CD14-positive monocyte (primary cell): ENCODE measurements around the gene RNF186. TPM values are rescaled to one million over a fixed set of nuclear protein-coding genes. Genes with fewer than 3 reads are reported as not detected.

ENCODE experiments used
- DNase-seq, 3 donors: peaks; one replicate each; pipeline ENCODE4 v3.0.0-alpha.2; 2011 to 2022
- H2AFZ ChIP-seq: 2 replicates; pipeline ENCODE4 v1.6.0; 2012; ENCODE audit warnings: mild to moderate bottlenecking, low read depth, low read length, inconsistent platforms; ENCODE audit not compliant: insufficient read depth, poor library complexity, severe bottlenecking
- H3K27ac ChIP-seq, 2 donors: 1 replicate in 1 of 2; 2 replicates in 1 of 2; pipeline ENCODE4 v1.5.1; 2012 to 2013; ENCODE audit warnings: low read length in 2 of 2, control low read depth in 1 of 2, inconsistent platforms in 1 of 2, low read depth in 1 of 2, mild to moderate bottlenecking in 1 of 2
- H3K27me3 ChIP-seq, 2 donors: one replicate each; pipeline versions ENCODE4 v1.6.0 to v1.6.1; 2011 to 2013; ENCODE audit warnings: low read length in 2 of 2; ENCODE audit not compliant: control insufficient read depth in 2 of 2, insufficient read depth in 2 of 2
- H3K36me3 ChIP-seq, 2 donors: replicated peaks in 1 of 2; 1 replicate in 1 of 2; 2 replicates in 1 of 2; pipeline versions ENCODE4 v1.5.1 to v1.6.1; 2012 to 2013; ENCODE audit warnings: low read length in 2 of 2, control low read depth in 1 of 2, inconsistent platforms in 1 of 2, mild to moderate bottlenecking in 1 of 2; ENCODE audit not compliant: insufficient read depth in 2 of 2, control insufficient read depth in 1 of 2
- H3K4me1 ChIP-seq, 2 donors: 1 replicate in 1 of 2; 2 replicates in 1 of 2; pipeline versions ENCODE4 v1.5.1 to v1.6.1; 2012 to 2013; ENCODE audit warnings: low read length in 2 of 2, control low read depth in 1 of 2, inconsistent platforms in 1 of 2, mild to moderate bottlenecking in 1 of 2, moderate library complexity in 1 of 2; ENCODE audit not compliant: insufficient read depth in 2 of 2, control insufficient read depth in 1 of 2
- H3K4me2 ChIP-seq: replicated peaks from 2 replicates; pipeline ENCODE3; 2012; ENCODE audit warnings: low read length, moderate library complexity, mild to moderate bottlenecking; ENCODE audit not compliant: poor library complexity, severe bottlenecking; ENCODE audit errors: extremely low read depth
- H3K4me3 ChIP-seq, 3 experiments: fragments of 200-600 bp in 1 of 3; sonication (generic) in 1 of 3; replicated peaks in 1 of 3; 1 replicate in 2 of 3; 2 replicates in 1 of 3; pipeline ENCODE4 v1.5.1; 2011 to 2013; ENCODE audit warnings: low read length in 3 of 3, mild to moderate bottlenecking in 3 of 3, control low read depth in 2 of 3, low read depth in 2 of 3, inconsistent platforms in 1 of 3, moderate library complexity in 1 of 3
- H3K79me2 ChIP-seq: 2 replicates; pipeline ENCODE4 v1.6.0; 2012; ENCODE audit warnings: mild to moderate bottlenecking, control low read depth, inconsistent platforms, low read length, moderate library complexity; ENCODE audit not compliant: insufficient read depth
- H3K9ac ChIP-seq: 2 replicates; pipeline ENCODE4 v1.6.0; 2017; ENCODE audit warnings: low read length, mild to moderate bottlenecking; ENCODE audit not compliant: insufficient read depth, poor library complexity, severe bottlenecking
- H3K9me3 ChIP-seq, 2 donors: replicated peaks in 1 of 2; 1 replicate in 1 of 2; 2 replicates in 1 of 2; pipeline versions ENCODE4 v1.5.1 to v1.6.1; 2012 to 2013; ENCODE audit warnings: low read length in 2 of 2, control low read depth in 1 of 2; ENCODE audit not compliant: control insufficient read depth in 1 of 2, insufficient read depth in 1 of 2
- H4K20me1 ChIP-seq: 2 replicates; pipeline ENCODE4 v1.6.0; 2012; ENCODE audit warnings: mild to moderate bottlenecking, low read length, control low read depth, moderate library complexity; ENCODE audit not compliant: insufficient read depth
- H3K27ac Mint-ChIP-seq, 7 donors: one replicate each; pipeline ENCODE4 v1.8.0; 2020; ENCODE audit warnings: mild to moderate bottlenecking in 7 of 7, mixed read lengths in 7 of 7, moderate library complexity in 6 of 7, inconsistent platforms in 2 of 7
- H3K27me3 Mint-ChIP-seq, 3 donors: one replicate each; pipeline ENCODE4 v1.8.0; 2021 to 2022; ENCODE audit warnings: low read depth in 3 of 3, mild to moderate bottlenecking in 3 of 3, mixed read lengths in 3 of 3, moderate library complexity in 3 of 3, inconsistent platforms in 1 of 3
- H3K36me3 Mint-ChIP-seq, 2 donors: one replicate each; pipeline ENCODE4 v1.8.0; 2020; ENCODE audit warnings: mixed read lengths in 2 of 2, inconsistent platforms in 1 of 2, mild to moderate bottlenecking in 1 of 2
- H3K4me1 Mint-ChIP-seq: one replicate; pipeline ENCODE4 v1.8.0; 2020; ENCODE audit warnings: mild to moderate bottlenecking, mixed read lengths
- H3K4me3 Mint-ChIP-seq, 2 donors: one replicate each; pipeline ENCODE4 v1.8.0; 2020; ENCODE audit warnings: mild to moderate bottlenecking in 2 of 2, mixed read lengths in 2 of 2, moderate library complexity in 1 of 2
- H3K9me3 Mint-ChIP-seq, 7 donors: one replicate each; pipeline ENCODE4 v1.8.0; 2020 to 2022; ENCODE audit warnings: mixed read lengths in 7 of 7, mild to moderate bottlenecking in 6 of 7, moderate library complexity in 6 of 7, inconsistent platforms in 2 of 7
- CTCF ChIP-seq: fragments of 200-600 bp; IDR thresholded peaks from one replicate; pipeline ENCODE4 v1.8.0; 2022; ENCODE audit warnings: antibody characterized with exemption, mild to moderate bottlenecking
- WGBS: methylation state at CpG from one replicate; pipeline ENCODE4 v1.1.5; 2013; ENCODE audit warnings: missing lambda C conversion rate; ENCODE audit not compliant: insufficient coverage; 5-methylcytosine and 5-hydroxymethylcytosine counted together
- intact Hi-C, 2 donors: fragments of 100-400 bp; cut with micrococcal nuclease; formaldehyde crosslinking; loops; one replicate each; pipeline versions ENCODE4 v1.15.0 to v1.15.1; 2023
- polyA plus RNA-seq, 3 donors: library from polyadenylated mRNA; depleted of rRNA in 1 of 3; unstranded in 2 of 3; stranded (reverse) in 1 of 3; fragments of 300-500 nt in 2 of 3; fragments of >200 nt in 1 of 3; fragmentation: Illumina TruSeq in 2 of 3; gene quantifications; 1 replicate in 2 of 3; 2 replicates in 1 of 3; pipeline ENCODE4 v1.2.3, GENCODE V29; 2012 to 2021

The RNF186 gene
- polyA plus RNA-seq, 3 donors, result not detected

GRCh38 chr1:19831441-19831840 lies 16.4 kb upstream of the RNF186 start:
- WGBS, result no CpG with 5 or more reads among the region's 3 CpGs
- no peak for TF ChIP-seq CTCF
- no peaks in the 10 kb centered on the region for H4K20me1 ChIP-seq
- peaks cover 0 to 5% of the 10 kb centered on the region in 2 donors for H3K27me3 ChIP-seq
- H3K4me2 ChIP-seq, result no peak overlapping the region
- peaks cover 12 to 22% (median 14%) of the 10 kb centered on the region in 3 donors for H3K27me3 Mint-ChIP-seq
- H3K36me3 ChIP-seq, result no peaks in the 10 kb centered on the region
- H3K9me3 Mint-ChIP-seq, result peaks cover 2 to 14% (median 7%) of the 10 kb centered on the region in 7 donors
- no peaks in the 10 kb centered on the region for H3K79me2 ChIP-seq
- no peak overlapping the region for H3K27ac Mint-ChIP-seq
- no peak overlapping the region for H3K4me3 Mint-ChIP-seq
- no peaks in the 10 kb centered on the region for H3K4me1 ChIP-seq
- intact Hi-C loops, result no loop called here
- no peak overlapping the region for H3K27ac ChIP-seq
- no peak overlapping the region for H3K4me3 ChIP-seq
- H3K4me1 Mint-ChIP-seq, result peaks cover under 1% of the 10 kb centered on the region
- no peak overlapping the region for H3K9ac ChIP-seq
- H3K36me3 Mint-ChIP-seq, result no peaks in the 10 kb centered on the region
- DNase-seq, result no peak
- H2AFZ ChIP-seq, result no peak overlapping the region
- H3K9me3 ChIP-seq, result no peaks in the 10 kb centered on the region

GRCh38 chr1:19828546-19828945 lies 13.5 kb upstream of the RNF186 start:
- Histone ChIP-seq H3K4me2 (no peak overlapping the region), H3K36me3 (no peaks in the 10 kb centered on the region), H4K20me1 (no peaks in the 10 kb centered on the region), H3K79me2 (no peaks in the 10 kb centered on the region), H3K4me3 (no peak overlapping the region), H3K27me3 (peaks cover 0 to 5% of the 10 kb centered on the region in 2 donors), H2AFZ (no peak overlapping the region), H3K9ac (no peak overlapping the region), H3K9me3 (no peaks in the 10 kb centered on the region), H3K4me1 (no peaks in the 10 kb centered on the region), H3K27ac (no peak overlapping the region)
- Mint-ChIP-seq H3K4me3 (no peak overlapping the region), H3K9me3 (peaks cover 5 to 14% (median 7%) of the 10 kb centered on the region in 7 donors), H3K27me3 (peaks cover 9 to 20% (median 12%) of the 10 kb centered on the region in 3 donors), H3K27ac (no peak overlapping the region), H3K36me3 (no peaks in the 10 kb centered on the region), H3K4me1 (no peaks in the 10 kb centered on the region)
- no peak for TF ChIP-seq CTCF
- DNase-seq, result no peak
- intact Hi-C loops, result no loop called here
- no CpG with 5 or more reads among the region's 3 CpGs for WGBS
